Panc1 (cell line): ENCODE measurements around the gene ZNF19. TPM values are rescaled to one million over a fixed set of nuclear protein-coding genes. Genes with fewer than 3 reads are reported as not detected.

Experiments
- ATAC-seq: fragments of 200-7000 bp; cut with Tn5 transposase; 2 replicates; pipeline ENCODE4 v1.9.1; 2020; ENCODE audit warnings: mild to moderate bottlenecking, moderate library complexity
- BruUV-seq: library from RNA; stranded (reverse); fragments of 400-500 nt; replicated peaks from 2 replicates; lab custom pipeline; 2021; lab: Mats Ljungman, UMichigan
- CTCF ChIA-PET: fragments of 300-600 bp; sonication (Branson Sonifier 250); formaldehyde crosslinking; loops from one replicate; lab custom pipeline; 2022; ENCODE audit warnings: antibody characterized with exemption; lab: Charles Lee
- POLR2A ChIA-PET: fragments of 300-600 bp; sonication (Branson Sonifier 250); formaldehyde crosslinking; loops from one replicate; lab custom pipeline; 2022; ENCODE audit warnings: antibody characterized with exemption; lab: Charles Lee
- DNase-seq: peaks from one replicate; pipeline ENCODE4 v3.0.0-alpha.2; 2010; ENCODE audit warnings: low read depth, low spot score
- H3K27ac ChIP-seq: 2 replicates; pipeline ENCODE4 v1.5.1; 2011; ENCODE audit warnings: mild to moderate bottlenecking, low read length, inconsistent platforms
- H3K27me3 ChIP-seq: fragments of 200-500 bp; sonication (Bioruptor generic); 2 replicates; pipeline ENCODE4 v1.6.0; 2014; ENCODE audit warnings: low read length, inconsistent platforms; ENCODE audit not compliant: control insufficient read depth, insufficient read depth
- H3K36me3 ChIP-seq: fragments of 200-500 bp; sonication (Bioruptor generic); 2 replicates; pipeline ENCODE4 v1.5.1; 2014; ENCODE audit warnings: inconsistent platforms, mild to moderate bottlenecking, low read length, moderate library complexity; ENCODE audit not compliant: control insufficient read depth, insufficient read depth
- H3K4me1 ChIP-seq: 2 replicates; pipeline ENCODE4 v1.5.1; 2011; ENCODE audit warnings: inconsistent platforms, mild to moderate bottlenecking, low read length, moderate library complexity; ENCODE audit not compliant: control insufficient read depth, insufficient read depth
- H3K4me3 ChIP-seq, 2 experiments: 2 replicates each; pipeline ENCODE4 v1.5.1; 2011 to 2012; ENCODE audit warnings: low read depth in 2 of 2, low read length in 2 of 2, mild to moderate bottlenecking in 2 of 2, inconsistent platforms in 1 of 2, moderate library complexity in 1 of 2
- H3K9me3 ChIP-seq: fragments of 200-500 bp; sonication (Bioruptor generic); 2 replicates; pipeline ENCODE4 v1.5.1; 2014; ENCODE audit warnings: low read depth, mild to moderate bottlenecking, inconsistent platforms, low read length, moderate library complexity; ENCODE audit not compliant: control insufficient read depth, insufficient read depth
- POLR2AphosphoS5 ChIP-seq: IDR thresholded peaks from 2 replicates; pipeline ENCODE4 v1.6.1; 2012; ENCODE audit warnings: mild to moderate bottlenecking, low read depth, low read length, moderate library complexity
- SIN3A ChIP-seq: IDR thresholded peaks from 2 replicates; pipeline ENCODE4 v1.6.1; 2012; ENCODE audit warnings: low read depth, mild to moderate bottlenecking, low read length, moderate library complexity, borderline replicate concordance; ENCODE audit not compliant: insufficient read depth
- TCF7L2 ChIP-seq: IDR thresholded peaks from 2 replicates; pipeline ENCODE4 v1.6.1; 2011; ENCODE audit warnings: mild to moderate bottlenecking, low read depth, low read length, inconsistent platforms
- in situ Hi-C: cut with HindIII; loops from 2 replicates; pipeline ENCODE4 v1.10.0; 2016; ENCODE audit warnings: low sequenced_read_pairs, low pct_unique_long_range_greater_than_20kb
- intact Hi-C: fragments of 100-400 bp; cut with micrococcal nuclease; formaldehyde crosslinking; loops from one replicate; pipeline ENCODE4 v1.10.0; 2022; ENCODE audit not compliant: unreplicated experiment
- total RNA-seq: library from RNA; stranded (reverse); gene quantifications from one replicate; pipeline ENCODE4 v1.2.1, GENCODE V29; 2021; ENCODE audit not compliant: unreplicated experiment
- TF ChIP-seq, protein P1 (sequence below): fragments of 450-650 bp; IDR thresholded peaks from 2 replicates; pipeline ENCODE4 v1.5.1; 2017; ENCODE audit warnings: mild to moderate bottlenecking
- TF ChIP-seq, protein P2 (sequence below), 2 experiments: IDR thresholded peaks; 2 replicates each; pipeline ENCODE4 v1.6.1; 2011 to 2012; ENCODE audit warnings: low read depth in 2 of 2, control low read depth in 1 of 2, low read length in 1 of 2, mild to moderate bottlenecking in 1 of 2, moderate library complexity in 1 of 2; ENCODE audit not compliant: insufficient read depth in 1 of 2

The ZNF19 gene
- total RNA-seq, 1 experiment from 2014 or later: 2.5 TPM

GRCh38 chr16:71499775-71500364 lies 10.7 kb upstream of the ZNF19 start:
- Histone ChIP-seq H3K27me3 (no peaks in the 10 kb centered on the region), H3K4me1 (no peaks in the 10 kb centered on the region), H3K4me3 (no peak overlapping the region), H3K9me3 (no peaks in the 10 kb centered on the region), H3K36me3 (no peaks in the 10 kb centered on the region), H3K27ac (no peak overlapping the region)
- no TSS peak for BruUV-seq
- intact Hi-C loops (loop anchor here (2.0 kb wide), 1 partner anchor 87 kb away; no protein-coding TSS in a partner anchor), in situ Hi-C loops (no loop called here)
- POLR2A ChIA-PET: no interaction called here
- DNase-seq (peak; percentile 56), ATAC-seq (peak; percentile 80)
- TF ChIP-seq POLR2AphosphoS5 (no peak), SIN3A (no peak), TCF7L2 (no peak)
- TF ChIP-seq, protein P1, sequence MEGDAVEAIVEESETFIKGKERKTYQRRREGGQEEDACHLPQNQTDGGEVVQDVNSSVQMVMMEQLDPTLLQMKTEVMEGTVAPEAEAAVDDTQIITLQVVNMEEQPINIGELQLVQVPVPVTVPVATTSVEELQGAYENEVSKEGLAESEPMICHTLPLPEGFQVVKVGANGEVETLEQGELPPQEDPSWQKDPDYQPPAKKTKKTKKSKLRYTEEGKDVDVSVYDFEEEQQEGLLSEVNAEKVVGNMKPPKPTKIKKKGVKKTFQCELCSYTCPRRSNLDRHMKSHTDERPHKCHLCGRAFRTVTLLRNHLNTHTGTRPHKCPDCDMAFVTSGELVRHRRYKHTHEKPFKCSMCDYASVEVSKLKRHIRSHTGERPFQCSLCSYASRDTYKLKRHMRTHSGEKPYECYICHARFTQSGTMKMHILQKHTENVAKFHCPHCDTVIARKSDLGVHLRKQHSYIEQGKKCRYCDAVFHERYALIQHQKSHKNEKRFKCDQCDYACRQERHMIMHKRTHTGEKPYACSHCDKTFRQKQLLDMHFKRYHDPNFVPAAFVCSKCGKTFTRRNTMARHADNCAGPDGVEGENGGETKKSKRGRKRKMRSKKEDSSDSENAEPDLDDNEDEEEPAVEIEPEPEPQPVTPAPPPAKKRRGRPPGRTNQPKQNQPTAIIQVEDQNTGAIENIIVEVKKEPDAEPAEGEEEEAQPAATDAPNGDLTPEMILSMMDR: peak; percentile 73
- CTCF ChIA-PET: interaction anchor here (0.7 to 1.4 kb wide), 2 partner anchors 36 to 87 kb away, joined by 3 to 8 read pairs; no protein-coding TSS in a partner anchor

DNA sequence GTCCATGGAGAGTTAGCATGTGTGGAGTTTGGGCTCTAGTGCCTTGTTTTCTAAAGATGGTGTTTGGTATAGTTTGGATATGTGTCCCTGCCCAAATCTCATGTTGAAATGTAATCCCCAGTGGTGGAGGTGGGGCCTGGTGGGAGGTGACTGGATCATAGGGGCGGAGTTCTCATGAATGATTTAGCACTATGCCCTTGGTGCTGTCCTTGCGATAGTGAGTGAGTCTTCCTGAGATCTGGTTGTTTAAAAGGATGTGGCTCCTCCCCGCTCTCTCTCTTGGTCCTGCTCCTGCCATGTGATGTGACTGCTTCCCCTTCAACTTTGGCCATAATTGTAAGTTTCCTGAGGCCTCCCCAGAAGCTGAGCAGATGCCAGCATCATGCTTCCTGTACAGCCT lies 8.9 kb upstream of the ZNF19 start:
- Histone ChIP-seq H3K27me3 (no peaks in the 10 kb centered on the region), H3K36me3 (no peaks in the 10 kb centered on the region), H3K4me3 (no peak overlapping the region), H3K9me3 (no peaks in the 10 kb centered on the region), H3K27ac (no peak overlapping the region), H3K4me1 (no peaks in the 10 kb centered on the region)
- ATAC-seq (no peak), DNase-seq (no peak)
- POLR2A ChIA-PET: interaction anchor here (0.6 kb wide), 1 partner anchor 186 kb away, joined by 3 read pairs; no protein-coding TSS in a partner anchor
- intact Hi-C loops (loop anchor here (2.0 kb wide), 1 partner anchor 85 kb away; no protein-coding TSS in a partner anchor), in situ Hi-C loops (no loop called here)
- CTCF ChIA-PET: interaction anchor here (0.7 to 1.5 kb wide), 2 partner anchors 85 to 118 kb away, joined by 3 to 4 read pairs; no protein-coding TSS in a partner anchor
- no TSS peak for BruUV-seq
- TF ChIP-seq, protein P2, sequence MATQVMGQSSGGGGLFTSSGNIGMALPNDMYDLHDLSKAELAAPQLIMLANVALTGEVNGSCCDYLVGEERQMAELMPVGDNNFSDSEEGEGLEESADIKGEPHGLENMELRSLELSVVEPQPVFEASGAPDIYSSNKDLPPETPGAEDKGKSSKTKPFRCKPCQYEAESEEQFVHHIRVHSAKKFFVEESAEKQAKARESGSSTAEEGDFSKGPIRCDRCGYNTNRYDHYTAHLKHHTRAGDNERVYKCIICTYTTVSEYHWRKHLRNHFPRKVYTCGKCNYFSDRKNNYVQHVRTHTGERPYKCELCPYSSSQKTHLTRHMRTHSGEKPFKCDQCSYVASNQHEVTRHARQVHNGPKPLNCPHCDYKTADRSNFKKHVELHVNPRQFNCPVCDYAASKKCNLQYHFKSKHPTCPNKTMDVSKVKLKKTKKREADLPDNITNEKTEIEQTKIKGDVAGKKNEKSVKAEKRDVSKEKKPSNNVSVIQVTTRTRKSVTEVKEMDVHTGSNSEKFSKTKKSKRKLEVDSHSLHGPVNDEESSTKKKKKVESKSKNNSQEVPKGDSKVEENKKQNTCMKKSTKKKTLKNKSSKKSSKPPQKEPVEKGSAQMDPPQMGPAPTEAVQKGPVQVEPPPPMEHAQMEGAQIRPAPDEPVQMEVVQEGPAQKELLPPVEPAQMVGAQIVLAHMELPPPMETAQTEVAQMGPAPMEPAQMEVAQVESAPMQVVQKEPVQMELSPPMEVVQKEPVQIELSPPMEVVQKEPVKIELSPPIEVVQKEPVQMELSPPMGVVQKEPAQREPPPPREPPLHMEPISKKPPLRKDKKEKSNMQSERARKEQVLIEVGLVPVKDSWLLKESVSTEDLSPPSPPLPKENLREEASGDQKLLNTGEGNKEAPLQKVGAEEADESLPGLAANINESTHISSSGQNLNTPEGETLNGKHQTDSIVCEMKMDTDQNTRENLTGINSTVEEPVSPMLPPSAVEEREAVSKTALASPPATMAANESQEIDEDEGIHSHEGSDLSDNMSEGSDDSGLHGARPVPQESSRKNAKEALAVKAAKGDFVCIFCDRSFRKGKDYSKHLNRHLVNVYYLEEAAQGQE (IDR thresholded peaks at IDR 0.05; ENCODE audit: insufficient read depth in 1 of 2, low read depth in 2 of 2, low read length in 1 of 2): no peak
- TF ChIP-seq TCF7L2 (no peak), SIN3A (no peak), POLR2AphosphoS5 (no peak)
- TF ChIP-seq, protein P1: no peak
